ENCODE measurements around the gene UBA1.

GRCh38 chrX:47239199-47239598 is 45.6 kb downstream of the UBA1 start:
- no peak for TF ChIP-seq CTCF (IDR thresholded peaks at IDR 0.05)
- TF ChIP-seq POLR2A (IDR thresholded peaks at IDR 0.05): no peak

Measured in heart left ventricle (tissue), 13 donors.